ENCODE data around the gene GHSR. TPM values are rescaled to one million over a fixed set of nuclear protein-coding genes. Genes with fewer than 3 reads are reported as not detected.

Gene GHSR
- total RNA-seq, 4 donors from 2014 or later = not detected

DNA sequence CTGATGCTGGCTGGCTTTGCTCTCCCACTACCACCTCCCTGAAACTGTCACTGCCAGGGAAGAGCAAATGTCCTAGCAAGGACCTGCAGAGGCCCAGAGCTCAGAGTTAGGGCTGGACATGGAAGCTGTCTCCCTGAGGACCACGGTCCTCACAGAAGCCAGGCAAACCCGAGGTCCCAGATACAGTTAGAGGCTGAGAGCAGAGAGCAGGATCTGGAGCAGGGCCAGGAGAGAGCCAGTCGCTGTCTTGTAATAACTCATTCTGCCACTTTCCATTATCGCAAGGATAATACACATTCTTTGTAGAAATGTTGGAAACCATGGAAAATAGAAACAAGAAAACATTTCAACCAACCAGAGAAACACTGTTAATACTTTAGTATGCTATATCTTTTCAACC is 10.1 kb downstream of the GHSR start:
- no peak for TF ChIP-seq POLR2A (IDR thresholded peaks at IDR 0.05)
- TF ChIP-seq, protein P1, sequence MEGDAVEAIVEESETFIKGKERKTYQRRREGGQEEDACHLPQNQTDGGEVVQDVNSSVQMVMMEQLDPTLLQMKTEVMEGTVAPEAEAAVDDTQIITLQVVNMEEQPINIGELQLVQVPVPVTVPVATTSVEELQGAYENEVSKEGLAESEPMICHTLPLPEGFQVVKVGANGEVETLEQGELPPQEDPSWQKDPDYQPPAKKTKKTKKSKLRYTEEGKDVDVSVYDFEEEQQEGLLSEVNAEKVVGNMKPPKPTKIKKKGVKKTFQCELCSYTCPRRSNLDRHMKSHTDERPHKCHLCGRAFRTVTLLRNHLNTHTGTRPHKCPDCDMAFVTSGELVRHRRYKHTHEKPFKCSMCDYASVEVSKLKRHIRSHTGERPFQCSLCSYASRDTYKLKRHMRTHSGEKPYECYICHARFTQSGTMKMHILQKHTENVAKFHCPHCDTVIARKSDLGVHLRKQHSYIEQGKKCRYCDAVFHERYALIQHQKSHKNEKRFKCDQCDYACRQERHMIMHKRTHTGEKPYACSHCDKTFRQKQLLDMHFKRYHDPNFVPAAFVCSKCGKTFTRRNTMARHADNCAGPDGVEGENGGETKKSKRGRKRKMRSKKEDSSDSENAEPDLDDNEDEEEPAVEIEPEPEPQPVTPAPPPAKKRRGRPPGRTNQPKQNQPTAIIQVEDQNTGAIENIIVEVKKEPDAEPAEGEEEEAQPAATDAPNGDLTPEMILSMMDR (IDR thresholded peaks at IDR 0.05) = no peak
- Histone ChIP-seq H3K27me3 (no peaks in the 10 kb centered on the region), H3K4me3 (no peak overlapping the region), H3K27ac (no peak overlapping the region), H3K36me3 (no peaks in the 10 kb centered on the region), H3K9me3 (peaks cover 0 to 2% (median 0%) of the 10 kb centered on the region in 4 donors), H3K4me1 (no peaks in the 10 kb centered on the region)
- DNase-seq = no peak

DNA sequence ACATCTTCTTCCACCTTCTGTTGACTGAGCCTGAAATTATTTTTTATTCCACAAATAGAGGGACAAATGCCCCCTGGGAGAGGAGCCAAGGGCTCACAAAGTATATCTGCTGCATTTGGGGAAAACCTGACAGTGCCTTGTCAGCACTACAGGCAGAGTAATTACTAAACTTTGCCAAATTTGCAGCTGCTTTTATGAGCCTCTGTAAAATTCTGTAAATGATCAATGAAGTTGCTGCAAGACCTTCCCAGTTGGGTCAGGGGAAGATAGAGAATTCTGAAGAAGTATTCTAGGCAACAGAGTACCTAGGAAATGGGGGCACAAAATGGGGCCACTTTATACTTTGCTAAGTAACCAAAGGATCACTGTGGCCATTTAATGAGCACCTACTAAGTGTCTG is 10.5 kb downstream of the GHSR start:
- Histone ChIP-seq H3K9me3 (peaks cover 0 to 7% (median under 1%) of the 10 kb centered on the region in 4 donors), H3K36me3 (no peaks in the 10 kb centered on the region), H3K4me3 (no peak overlapping the region), H3K27me3 (no peaks in the 10 kb centered on the region), H3K4me1 (no peaks in the 10 kb centered on the region), H3K27ac (no peak overlapping the region)
- TF ChIP-seq POLR2A (IDR thresholded peaks at IDR 0.05) = no peak
- TF ChIP-seq, protein P1 (IDR thresholded peaks at IDR 0.05) = no peak
- DNase-seq = no peak

DNA sequence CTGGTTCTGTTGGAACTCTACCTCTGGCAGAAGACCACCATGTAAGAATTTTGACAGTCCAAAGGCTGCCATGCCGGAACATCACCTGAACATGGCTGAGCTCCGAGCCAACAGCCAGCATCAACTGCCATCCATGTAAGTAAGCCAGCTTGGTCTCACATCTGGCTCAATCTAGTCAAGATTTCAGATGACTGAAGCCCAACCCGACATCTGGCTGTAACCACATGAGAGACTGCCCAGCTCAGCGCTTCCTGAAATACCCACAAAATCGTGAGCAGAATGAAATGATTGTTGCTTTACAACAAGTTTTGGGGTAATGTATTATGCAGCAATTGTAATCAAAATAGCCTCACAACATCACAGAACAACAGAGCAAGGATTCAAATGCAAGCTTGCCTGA is 32.9 kb downstream of the GHSR start:
- Histone ChIP-seq H3K27ac (no peak overlapping the region), H3K4me3 (no peak overlapping the region), H3K36me3 (no peaks in the 10 kb centered on the region), H3K4me1 (no peaks in the 10 kb centered on the region), H3K27me3 (no peaks in the 10 kb centered on the region), H3K9me3 (no peaks in the 10 kb centered on the region)
- TF ChIP-seq, protein P1 (IDR thresholded peaks at IDR 0.05) = no peak
- no peak for TF ChIP-seq POLR2A (IDR thresholded peaks at IDR 0.05)
- no peak for DNase-seq

DNA sequence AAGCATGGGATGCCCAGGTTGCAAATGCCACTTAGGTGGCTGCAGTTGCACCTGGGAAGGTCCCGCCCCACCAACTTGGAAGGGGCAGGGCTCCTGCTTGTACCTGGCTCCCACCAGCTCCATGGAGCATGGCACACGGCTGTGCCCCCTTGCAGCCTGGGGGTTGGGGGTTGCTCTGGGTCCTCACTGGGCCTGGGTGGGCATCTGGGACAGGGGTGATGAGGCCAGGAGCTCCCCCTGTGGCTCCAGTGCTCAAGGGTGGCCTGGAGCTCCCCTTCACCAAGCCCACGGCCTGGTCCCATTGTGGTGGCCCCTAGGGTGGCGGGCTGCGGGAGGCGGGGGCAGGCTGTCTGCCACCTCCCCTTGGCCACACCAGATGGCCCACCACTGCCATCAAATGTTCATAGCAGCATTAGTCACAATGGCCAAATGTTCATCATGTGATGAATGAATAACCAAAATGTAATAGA is 36.7 kb downstream of the GHSR start:
- Histone ChIP-seq H3K4me3 (no peak overlapping the region), H3K27ac (no peak overlapping the region), H3K9me3 (no peaks in the 10 kb centered on the region), H3K27me3 (no peaks in the 10 kb centered on the region), H3K4me1 (no peaks in the 10 kb centered on the region), H3K36me3 (no peaks in the 10 kb centered on the region)
- TF ChIP-seq POLR2A (IDR thresholded peaks at IDR 0.05) = no peak
- TF ChIP-seq, protein P1 (IDR thresholded peaks at IDR 0.05) = no peak
- DNase-seq = no peak

DNA sequence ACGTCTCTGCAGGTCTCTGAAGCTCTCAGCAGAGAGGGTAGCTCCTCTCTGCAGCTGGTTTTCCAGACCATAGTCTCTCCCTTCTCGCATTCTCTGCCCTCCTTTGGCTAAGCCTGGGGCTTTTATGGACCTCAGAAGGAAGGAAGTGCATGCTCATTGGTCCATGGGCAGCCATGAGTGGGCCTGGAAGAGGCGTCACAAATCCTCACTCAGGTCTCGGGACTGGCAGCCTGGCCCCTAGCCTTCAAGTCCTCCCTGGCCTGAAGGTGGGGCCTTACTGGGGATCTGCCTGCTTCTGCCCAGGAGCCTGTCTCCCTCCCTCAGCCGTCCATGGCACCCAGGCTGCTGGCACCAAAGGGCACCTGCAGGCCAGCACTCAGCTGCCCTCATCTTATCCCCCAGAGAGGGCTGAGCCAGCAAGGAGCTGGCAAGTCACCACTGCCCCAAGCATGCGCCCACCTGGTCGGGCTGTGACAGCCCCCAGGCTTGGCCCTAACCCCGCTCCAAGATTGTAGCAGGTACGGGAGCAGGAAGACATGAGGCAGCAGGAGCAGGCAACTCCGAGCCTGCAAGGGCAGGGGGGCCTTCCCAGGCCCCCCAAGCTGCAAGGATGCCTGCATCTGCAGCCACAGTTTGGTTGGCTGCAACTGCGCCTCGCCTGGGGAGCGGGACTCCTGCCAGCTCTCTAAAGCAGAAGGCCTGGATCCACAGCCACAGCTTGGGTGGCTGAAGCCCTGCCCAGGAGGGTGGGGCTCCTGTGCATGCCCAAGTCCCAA is 37.4 kb downstream of the GHSR start:
- TF ChIP-seq, protein P1 (IDR thresholded peaks at IDR 0.05) = no peak
- TF ChIP-seq POLR2A (IDR thresholded peaks at IDR 0.05) = no peak
- Histone ChIP-seq H3K9me3 (no peaks in the 10 kb centered on the region), H3K4me3 (no peak overlapping the region)

More for the DNA sequence above, 37.4 kb downstream of the GHSR start:
- Histone ChIP-seq H3K27ac (no peak overlapping the region), H3K36me3 (no peaks in the 10 kb centered on the region), H3K4me1 (no peaks in the 10 kb centered on the region), H3K27me3 (no peaks in the 10 kb centered on the region)
- DNase-seq = no peak

All from Peyer's patch (tissue), 4 donors.